OCI-LY3 (cell line): Measurements from ENCODE around the gene CDK5RAP3.
A peak's percentile ranks its signal among the peaks of the same experiment; 100 is the strongest.

ENCODE experiments used
- H2AFZ ChIP-seq: fragments of 200-600, 300-600 bp; shearing (Covaris generic); 2 replicates; pipeline ENCODE4 v1.6.0; 2014; ENCODE audit warnings: antibody characterized with exemption, low read depth, low read length
- H3K27ac ChIP-seq: fragments of 200-600, 300-600 bp; sonication (generic); 2 replicates; pipeline ENCODE4 v1.5.1; 2014; ENCODE audit warnings: mild to moderate bottlenecking, low read length, moderate library complexity, mixed read lengths
- H3K27me3 ChIP-seq: fragments of 200-600, 300-600 bp; sonication (generic); 2 replicates; pipeline ENCODE4 v1.6.1; 2014; ENCODE audit warnings: low read depth, low read length, mixed read lengths
- H3K36me3 ChIP-seq: fragments of 200-600, 300-600 bp; sonication (generic); replicated peaks from 2 replicates; pipeline ENCODE3; 2014; ENCODE audit warnings: low read depth, low read length, mixed read lengths
- H3K4me1 ChIP-seq: fragments of 300-600, 200-600 bp; sonication (generic); 2 replicates; pipeline ENCODE4 v1.6.1; 2014; ENCODE audit warnings: low read length, mixed read lengths
- H3K4me2 ChIP-seq: fragments of 200-600, 300-600 bp; sonication (generic); 2 replicates; pipeline ENCODE4 v1.6.1; 2014; ENCODE audit warnings: low read length, mixed read lengths
- H3K4me3 ChIP-seq: fragments of 300-600, 200-600 bp; sonication (generic); 2 replicates; pipeline ENCODE4 v1.5.1; 2014; ENCODE audit warnings: antibody characterized with exemption, mild to moderate bottlenecking, low read length, moderate library complexity
- H3K79me2 ChIP-seq: fragments of 300-600, 200-600 bp; shearing (Covaris generic); 2 replicates; pipeline ENCODE4 v1.6.1; 2014; ENCODE audit warnings: mild to moderate bottlenecking, low read length, mixed read lengths
- H3K9ac ChIP-seq: fragments of 300-600, 200-600 bp; shearing (Covaris generic); 2 replicates; pipeline ENCODE4 v1.6.0; 2014; ENCODE audit warnings: mild to moderate bottlenecking, low read length, moderate library complexity
- H3K9me3 ChIP-seq: fragments of 200-600, 300-600 bp; shearing (Covaris generic); 2 replicates; pipeline ENCODE4 v1.6.1; 2014; ENCODE audit warnings: low read length, mixed read lengths; ENCODE audit not compliant: insufficient read depth
- H4K20me1 ChIP-seq: fragments of 200-600, 300-600 bp; sonication (generic); 2 replicates; pipeline ENCODE4 v1.6.1; 2016; ENCODE audit warnings: low read length, mixed read lengths; ENCODE audit not compliant: insufficient read depth
- EZH2phosphoT487 ChIP-seq: fragments of 200-600 bp; shearing (Covaris generic); IDR thresholded peaks from 2 replicates; pipeline ENCODE4 v1.6.1; 2018; ENCODE audit warnings: antibody characterized with exemption, mixed run types, low read depth
- TF ChIP-seq, protein P1 (sequence below): fragments of 200-600, 300-600 bp; sonication (generic); IDR thresholded peaks from 2 replicates; pipeline ENCODE4 v1.5.1; 2014; ENCODE audit warnings: antibody characterized with exemption, low read length, low read depth

The CDK5RAP3 gene

DNA sequence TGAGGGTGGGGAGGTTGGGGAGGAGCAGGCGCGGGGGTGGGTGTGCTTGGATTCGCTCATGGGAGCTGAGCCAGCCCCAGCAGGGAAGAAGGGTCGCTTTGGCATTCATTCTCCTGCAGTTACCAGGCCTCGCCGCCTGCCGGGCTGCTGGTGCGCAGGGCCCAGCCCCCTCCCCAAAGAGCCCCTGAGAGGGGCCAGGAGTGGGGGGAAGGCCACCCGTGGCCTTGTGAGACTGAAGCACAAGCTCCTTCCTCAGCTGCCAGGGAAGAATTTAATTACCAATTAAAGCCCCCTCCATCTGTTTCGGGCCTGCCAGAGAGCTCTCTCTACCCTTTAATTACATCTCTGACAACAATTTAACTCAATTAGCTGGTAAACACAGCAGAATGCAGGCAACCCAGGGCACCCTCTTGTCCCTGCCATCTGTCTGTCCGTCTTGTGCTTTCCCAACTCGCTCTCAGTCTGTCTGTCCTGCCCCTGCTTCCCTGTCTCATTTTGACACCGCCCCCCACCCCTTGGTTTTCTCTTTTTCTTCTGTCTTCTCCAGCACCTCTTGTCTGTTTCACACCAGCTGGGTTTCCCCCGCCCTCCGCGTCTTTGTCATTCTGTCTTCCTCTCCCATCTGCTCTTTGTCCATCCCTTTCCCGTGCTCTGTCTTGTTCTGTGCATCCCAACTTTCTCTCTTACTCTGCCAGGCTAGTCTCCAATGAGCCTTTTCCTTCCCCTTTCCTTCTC is 32.7 kb downstream of the CDK5RAP3 start:
- H3K27me3 ChIP-seq, result 0 out of 2 replicates have a peak, but pooled peaks cover under 1% of the 10 kb centered on the region
- no peak overlapping the region for H3K27ac ChIP-seq
- H3K36me3 ChIP-seq, result no peaks in the 10 kb centered on the region
- H3K4me2 ChIP-seq, result no peak overlapping the region
- no peaks in the 10 kb centered on the region for H4K20me1 ChIP-seq
- no peaks in the 10 kb centered on the region for H3K79me2 ChIP-seq
- no peak overlapping the region for H3K4me3 ChIP-seq
- TF ChIP-seq EZH2phosphoT487, result no peak
- TF ChIP-seq, protein P1, sequence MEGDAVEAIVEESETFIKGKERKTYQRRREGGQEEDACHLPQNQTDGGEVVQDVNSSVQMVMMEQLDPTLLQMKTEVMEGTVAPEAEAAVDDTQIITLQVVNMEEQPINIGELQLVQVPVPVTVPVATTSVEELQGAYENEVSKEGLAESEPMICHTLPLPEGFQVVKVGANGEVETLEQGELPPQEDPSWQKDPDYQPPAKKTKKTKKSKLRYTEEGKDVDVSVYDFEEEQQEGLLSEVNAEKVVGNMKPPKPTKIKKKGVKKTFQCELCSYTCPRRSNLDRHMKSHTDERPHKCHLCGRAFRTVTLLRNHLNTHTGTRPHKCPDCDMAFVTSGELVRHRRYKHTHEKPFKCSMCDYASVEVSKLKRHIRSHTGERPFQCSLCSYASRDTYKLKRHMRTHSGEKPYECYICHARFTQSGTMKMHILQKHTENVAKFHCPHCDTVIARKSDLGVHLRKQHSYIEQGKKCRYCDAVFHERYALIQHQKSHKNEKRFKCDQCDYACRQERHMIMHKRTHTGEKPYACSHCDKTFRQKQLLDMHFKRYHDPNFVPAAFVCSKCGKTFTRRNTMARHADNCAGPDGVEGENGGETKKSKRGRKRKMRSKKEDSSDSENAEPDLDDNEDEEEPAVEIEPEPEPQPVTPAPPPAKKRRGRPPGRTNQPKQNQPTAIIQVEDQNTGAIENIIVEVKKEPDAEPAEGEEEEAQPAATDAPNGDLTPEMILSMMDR, result no peak
- no peaks in the 10 kb centered on the region for H3K9me3 ChIP-seq
- H2AFZ ChIP-seq, result no peak overlapping the region
- no peak overlapping the region for H3K9ac ChIP-seq
- H3K4me1 ChIP-seq, result peaks cover 33% of the 10 kb centered on the region

DNA sequence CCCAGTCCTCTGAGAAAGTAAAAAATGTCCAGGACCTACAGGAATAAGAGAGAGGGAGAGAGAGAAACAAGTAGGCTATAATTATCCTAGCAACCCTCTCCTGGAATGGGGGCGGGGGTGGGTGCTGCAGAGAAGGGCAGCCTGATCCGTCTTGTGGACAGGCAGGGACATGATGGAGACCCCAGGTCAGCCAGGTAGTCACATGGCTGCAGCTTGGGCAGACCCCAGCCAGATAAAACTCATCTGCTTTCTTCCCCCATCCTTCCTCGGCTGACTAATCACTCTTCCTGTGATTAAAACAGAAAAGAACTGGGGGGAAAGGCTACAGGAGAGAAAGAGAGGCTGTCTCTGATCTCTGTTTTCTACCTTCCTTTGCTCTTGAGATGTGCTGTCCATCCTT is 34.1 kb downstream of the CDK5RAP3 start:
- Histone ChIP-seq H3K4me1 (peaks cover 33% of the 10 kb centered on the region), H2AFZ (peak overlapping the region; percentile 14; the same call in 1 of the 2 replicates), H3K79me2 (no peaks in the 10 kb centered on the region), H3K27me3 (0 out of 2 replicates have a peak, but pooled peaks cover 8% of the 10 kb centered on the region), H3K4me2 (peak overlapping the region; percentile 55), H3K36me3 (no peaks in the 10 kb centered on the region), H3K27ac (no peak overlapping the region), H3K9me3 (no peaks in the 10 kb centered on the region), H4K20me1 (no peaks in the 10 kb centered on the region), H3K9ac (no peak overlapping the region), H3K4me3 (peak overlapping the region; percentile 15; the same call in 1 of the 2 replicates)
- TF ChIP-seq EZH2phosphoT487, result no peak
- TF ChIP-seq, protein P1, result no peak

DNA sequence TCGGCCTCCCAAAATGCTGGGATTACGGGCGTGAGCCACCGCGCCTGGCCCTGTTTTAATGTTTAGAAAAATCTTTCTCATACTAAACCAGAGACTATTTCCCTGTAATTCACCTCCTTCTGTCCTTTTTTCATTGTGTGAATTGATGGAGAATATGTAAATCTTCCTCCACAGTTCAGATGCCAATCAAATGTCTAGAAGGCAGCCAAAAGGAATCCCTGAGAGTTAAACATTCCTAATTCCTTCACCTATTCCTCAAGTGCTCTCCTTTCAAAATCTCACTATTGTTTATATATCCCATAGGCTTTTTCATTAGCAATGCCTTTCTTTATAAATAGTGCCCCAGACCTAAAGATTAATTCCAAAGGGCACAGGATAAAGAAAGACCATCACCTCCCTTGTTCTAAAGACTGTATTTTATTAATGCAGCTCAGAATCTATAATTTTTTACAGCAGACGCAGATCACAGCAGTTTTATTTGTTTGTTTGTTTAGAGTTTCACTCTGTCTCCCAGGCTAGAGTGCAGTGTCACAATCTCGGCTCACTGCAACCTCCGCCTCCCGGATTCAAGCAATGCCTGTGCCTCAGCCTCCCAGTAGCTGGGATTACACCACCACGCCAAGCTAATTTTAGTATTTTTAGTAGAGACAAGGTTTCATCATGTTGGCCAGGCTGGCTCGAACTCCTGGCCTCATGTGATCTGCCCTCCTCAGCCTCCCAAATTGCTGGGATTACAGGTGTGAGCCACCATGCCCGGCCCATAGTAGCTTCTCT is 36.2 kb downstream of the CDK5RAP3 start:
- H3K4me1 ChIP-seq, result peaks cover 32% of the 10 kb centered on the region
- H2AFZ ChIP-seq, result no peak overlapping the region
- H3K36me3 ChIP-seq, result no peaks in the 10 kb centered on the region
- no peak overlapping the region for H3K4me3 ChIP-seq
- TF ChIP-seq, protein P1, result no peak
- TF ChIP-seq EZH2phosphoT487, result no peak
- H3K9me3 ChIP-seq, result no peaks in the 10 kb centered on the region
- H4K20me1 ChIP-seq, result no peaks in the 10 kb centered on the region
- H3K27me3 ChIP-seq, result 0 out of 2 replicates have a peak, but pooled peaks cover 8% of the 10 kb centered on the region
- H3K9ac ChIP-seq, result no peak overlapping the region
- H3K79me2 ChIP-seq, result no peaks in the 10 kb centered on the region
- H3K4me2 ChIP-seq, result no peak overlapping the region
- H3K27ac ChIP-seq, result no peak overlapping the region

DNA sequence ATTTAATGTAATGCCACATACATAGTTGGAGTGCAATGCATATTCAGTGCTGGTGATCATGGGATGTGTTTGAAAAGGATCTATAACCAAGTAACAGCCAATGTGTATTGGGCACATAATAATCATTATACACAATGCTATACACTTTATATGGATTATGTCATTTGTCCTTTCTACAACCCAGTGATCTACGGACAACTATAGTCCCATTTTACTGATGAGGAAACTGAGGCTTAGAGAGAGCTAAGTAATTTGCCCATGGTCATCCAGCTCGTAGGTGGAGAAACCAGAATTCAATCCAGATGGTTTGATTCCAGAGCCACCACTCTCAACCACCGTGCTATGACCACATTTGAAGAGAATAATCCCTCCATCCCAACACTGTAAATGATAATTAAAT is 39.3 kb downstream of the CDK5RAP3 start:
- no peak overlapping the region for H3K9ac ChIP-seq
- H3K36me3 ChIP-seq, result no peaks in the 10 kb centered on the region
- H3K9me3 ChIP-seq, result no peaks in the 10 kb centered on the region
- H3K4me2 ChIP-seq, result no peak overlapping the region
- no peaks in the 10 kb centered on the region for H3K79me2 ChIP-seq
- H3K27ac ChIP-seq, result no peak overlapping the region
- no peaks in the 10 kb centered on the region for H4K20me1 ChIP-seq
- H3K4me1 ChIP-seq, result peaks cover 7% of the 10 kb centered on the region
- TF ChIP-seq, protein P1, result no peak
- no peak for TF ChIP-seq EZH2phosphoT487
- no peak overlapping the region for H3K4me3 ChIP-seq
- peaks cover 20% of the 10 kb centered on the region; the same call in 1 of the 2 replicates for H3K27me3 ChIP-seq
- no peak overlapping the region for H2AFZ ChIP-seq
